K562 (cell line): Measurements from ENCODE around the gene CUL9. TPM values are rescaled to one million over a fixed set of nuclear protein-coding genes. Genes with fewer than 3 reads are reported as not detected.

Experiments
- ARID3B ChIP-seq: fragments of 250-450 bp; sonication (Bioruptor Pico); IDR thresholded peaks from 2 replicates; pipeline ENCODE4 v1.4.0; 2020; ENCODE audit warnings: borderline replicate concordance
- CAMTA2 ChIP-seq: fragments of 250-450 bp; sonication (Bioruptor Pico); conservative IDR thresholded peaks from 2 replicates; pipeline ENCODE4 v1.5.1; 2022
- CTCF ChIP-seq, 3 experiments: IDR thresholded peaks in 2 of 3; conservative IDR thresholded peaks in 1 of 3; 2 replicates each; pipeline ENCODE4 v1.5.1; 2011 to 2012; ENCODE audit warnings: low read length in 3 of 3, mild to moderate bottlenecking in 3 of 3, control low read depth in 2 of 3, improper control_type of control experiment in 1 of 3, inconsistent platforms in 1 of 3, low read depth in 1 of 3, mixed read lengths in 1 of 3, moderate library complexity in 1 of 3; ENCODE audit not compliant: insufficient read depth in 2 of 3
- DMBX1 ChIP-seq: fragments of 250-450 bp; sonication (Bioruptor Pico); IDR thresholded peaks from 2 replicates; pipeline ENCODE4 v1.8.0; 2022; ENCODE audit warnings: inconsistent platforms, mild to moderate bottlenecking, moderate library complexity, borderline replicate concordance
- FOXM1 ChIP-seq, 2 experiments: fragments of 450-650 bp in 1 of 2; sonication (generic) in 1 of 2; formaldehyde crosslinking in 1 of 2; IDR thresholded peaks; 2 replicates each; pipeline versions ENCODE4 v1.6.1 to v1.9.0; 2017 to 2022; ENCODE audit warnings: low read depth in 2 of 2, mild to moderate bottlenecking in 2 of 2, missing genetic modification reagents in 1 of 2, moderate library complexity in 1 of 2
- ILK ChIP-seq: fragments of 450-650 bp; IDR thresholded peaks from 2 replicates; pipeline ENCODE4 v1.6.1; 2016; ENCODE audit warnings: missing genetic modification characterization, low read depth, mild to moderate bottlenecking, missing compliant biosample characterization, moderate library complexity, borderline replicate concordance
- IRF1 ChIP-seq: sonication (generic); formaldehyde crosslinking; IDR thresholded peaks from 2 replicates; pipeline ENCODE4 v1.8.0; 2022; ENCODE audit warnings: missing genetic modification reagents, mild to moderate bottlenecking, borderline replicate concordance
- JUN ChIP-seq, 2 experiments: sonication (generic) in 1 of 2; formaldehyde crosslinking in 1 of 2; IDR thresholded peaks; 2 replicates each; pipeline versions ENCODE4 v1.6.1 to v1.8.0; 2012 to 2022; ENCODE audit warnings: borderline replicate concordance in 2 of 2, mild to moderate bottlenecking in 2 of 2, improper control_type of control experiment in 1 of 2, low read depth in 1 of 2, low read length in 1 of 2, missing genetic modification reagents in 1 of 2
- NCOA4 ChIP-seq: fragments of 450-650 bp; IDR thresholded peaks from 2 replicates; pipeline ENCODE4 v1.6.1; 2018; ENCODE audit warnings: mild to moderate bottlenecking; ENCODE audit not compliant: partially characterized antibody
- NELFE ChIP-seq: IDR thresholded peaks from 2 replicates; pipeline ENCODE4 v1.6.1; 2011; ENCODE audit warnings: mild to moderate bottlenecking; ENCODE audit not compliant: insufficient read depth, insufficient read length
- POLR2AphosphoS2 ChIP-seq: IDR thresholded peaks from 2 replicates; pipeline ENCODE4 v1.6.1; 2012; ENCODE audit warnings: low read length, improper control_type of control experiment
- POLR2AphosphoS5 ChIP-seq: IDR thresholded peaks from 2 replicates; pipeline ENCODE4 v1.6.1; 2011; ENCODE audit warnings: mild to moderate bottlenecking, low read depth, low read length, moderate library complexity; ENCODE audit not compliant: control insufficient read depth, insufficient read depth
- RAD51 ChIP-seq: fragments of 450-650 bp; IDR thresholded peaks from 2 replicates; pipeline ENCODE4 v1.7.1; 2016; ENCODE audit warnings: low read depth, mild to moderate bottlenecking, borderline replicate concordance
- SAFB ChIP-seq: fragments of 200-400 bp; formaldehyde crosslinking; IDR thresholded peaks from 2 replicates; pipeline ENCODE4 v1.6.1; 2017; ENCODE audit warnings: low read depth, low read length, borderline replicate concordance
- SRSF3 ChIP-seq: fragments of 200-400 bp; formaldehyde crosslinking; IDR thresholded peaks from 2 replicates; pipeline ENCODE4 v1.6.1; 2016; ENCODE audit warnings: mild to moderate bottlenecking, low read length, moderate library complexity; ENCODE audit not compliant: insufficient read depth
- THAP7 ChIP-seq: fragments of 250-450 bp; sonication (Bioruptor Pico); IDR thresholded peaks from 2 replicates; pipeline ENCODE4 v1.5.0; 2021
- ZNF740 ChIP-seq, 3 experiments: fragments of 200-800 bp in 1 of 3; sonication (Bioruptor generic) in 1 of 3; sonication (generic) in 1 of 3; formaldehyde crosslinking in 1 of 3; IDR thresholded peaks; 2 replicates each; pipeline versions ENCODE4 v1.6.1 to v1.8.0; 2016 to 2022; ENCODE audit warnings: mild to moderate bottlenecking in 2 of 3, missing compliant biosample characterization in 2 of 3, missing genetic modification characterization in 2 of 3, missing genetic modification reagents in 1 of 3
- ZNF780A ChIP-seq: fragments of 250-450 bp; sonication (Bioruptor Pico); IDR thresholded peaks from 2 replicates; pipeline ENCODE4 v1.5.0; 2021; ENCODE audit warnings: mild to moderate bottlenecking
- polyA plus RNA-seq, 8 experiments: library from polyadenylated mRNA; depleted of rRNA in 4 of 8; stranded (reverse) in 5 of 8; unstranded in 3 of 8; fragments of >200 nt; fragmentation: Nextera tagmentation in 2 of 8; fragmentation: Illumina TruSeq in 1 of 8; extraction: Ambion mirVana in 2 of 8; extraction: Trizol in 1 of 8; gene quantifications; 2 replicates each; pipeline versions ENCODE4 v1.2.1 to v1.2.3, GENCODE V29; 2011 to 2014; ENCODE audit warnings: inconsistent platforms in 1 of 8, missing spikeins in 1 of 8
- total RNA-seq, 7 experiments: library from RNA; depleted of rRNA in 6 of 7; stranded (reverse); fragments of >200 nt in 6 of 7; fragmentation: Illumina TruSeq in 2 of 7; extraction: Trizol in 2 of 7; gene quantifications; 2 replicates each; pipeline versions ENCODE4 v1.2.1 to v1.2.3, GENCODE V29; 2011 to 2021; ENCODE audit warnings: low replicate concordance in 1 of 7

The CUL9 gene
- total and polyA plus RNA-seq, 9 of the 15 experiments (the other 6 are each of a cell fraction or from before 2014, with no cell fraction given), result 0.50 to 20.7 (median 6.6) TPM

GRCh38 chr6:43170931-43171706, 10.9 kb upstream of the CUL9 start, which contains the start of gene SRF (continued):
- TF ChIP-seq JUN (IDR thresholded peaks at IDR 0.05; ENCODE audit: borderline replicate concordance, low read depth, low read length), result peak; percentile 43
- TF ChIP-seq JUN (CRISPR knock-in tag; IDR thresholded peaks at IDR 0.05; ENCODE audit: borderline replicate concordance), result 0 out of 2 replicates have a peak, but pooled peaks have one; percentile 81
- no peak for TF ChIP-seq IRF1 (CRISPR knock-in tag)
- TF ChIP-seq RAD51, result no peak
- TF ChIP-seq ZNF780A (CRISPR knock-in tag), result no peak
- no peak for TF ChIP-seq ILK (tag)
- peak; percentile 42 to 89 (median 79); a peak in 5 of 6 replicates for TF ChIP-seq CTCF (IDR thresholded peaks at IDR 0.05 in 2 of 3, conservative IDR thresholded peaks at IDR 0.05 in 1 of 3; ENCODE audit: insufficient read depth in 2 of 3, low read depth in 1 of 3, low read length in 3 of 3)
- TF ChIP-seq NELFE, result no peak
- TF ChIP-seq NCOA4, result no peak
- TF ChIP-seq ARID3B (CRISPR knock-in tag), result no peak
- no peak for TF ChIP-seq SRSF3
- TF ChIP-seq SAFB, result no peak
- TF ChIP-seq ZNF740 (CRISPR knock-in tag; IDR thresholded peaks at IDR 0.05), result peak; percentile 52; the same call in 1 of the 2 replicates
- no peak for TF ChIP-seq ZNF740 (tag; IDR thresholded peaks at IDR 0.05)
- TF ChIP-seq FOXM1 (IDR thresholded peaks at IDR 0.05; ENCODE audit: low read depth), result peak; percentile 80
- TF ChIP-seq FOXM1 (CRISPR knock-in tag; IDR thresholded peaks at IDR 0.05; ENCODE audit: low read depth), result no peak; the same call in none of the 2 replicates
- no peak for TF ChIP-seq THAP7 (CRISPR knock-in tag)
- TF ChIP-seq POLR2AphosphoS5, result peak; percentile 74
- 0 out of 2 replicates have a peak, but pooled peaks have one; percentile 35 for TF ChIP-seq DMBX1
- no peak for TF ChIP-seq CAMTA2 (CRISPR knock-in tag)
- peak; percentile 55; the same call in 1 of the 2 replicates for TF ChIP-seq POLR2AphosphoS2
